GM19468 (cell line): Measurements from ENCODE around the gene SOX12.

Experiments
- ATAC-seq: cut with Tn5 transposase; IDR thresholded peaks from one replicate; pipeline ENCODE4 v1.9.1; 2021; ENCODE audit warnings: mild to moderate bottlenecking, moderate library complexity, moderate number of reproducible peaks; ENCODE audit not compliant: unreplicated experiment; ENCODE audit errors: extremely low read depth

The SOX12 gene

GRCh38 chr20:325045-325888 is at the start of gene SOX12:
TSS of gene SOX12 (plus strand) at chr20:325552. CDS start at chr20:325925, 373 bp downstream.
- ATAC-seq, result peak; percentile 41

GRCh38 chr20:275791-276190 is 49.6 kb upstream of the SOX12 start:
- no peak for ATAC-seq

- ATAC-seq, result no peak
Observed at GRCh38 chr20:276620-277495, 48.5 kb upstream of the SOX12 start.

GRCh38 chr20:277496-277781 is 47.9 kb upstream of the SOX12 start:
- no peak for ATAC-seq

- no peak for ATAC-seq
Observed at GRCh38 chr20:278181-278580, 47.2 kb upstream of the SOX12 start.

- ATAC-seq, result no peak
Observed at GRCh38 chr20:278607-279571, 46.5 kb upstream of the SOX12 start.

GRCh38 chr20:284172-284571 is 41.2 kb upstream of the SOX12 start:
- no peak for ATAC-seq

- ATAC-seq, result no peak
Observed at GRCh38 chr20:286508-286907, 38.8 kb upstream of the SOX12 start.

GRCh38 chr20:288956-289692 is 36.2 kb upstream of the SOX12 start:
- ATAC-seq, result no peak

GRCh38 chr20:289693-290083 is 35.7 kb upstream of the SOX12 start:
- no peak for ATAC-seq

GRCh38 chr20:290084-290831 is 35.1 kb upstream of the SOX12 start, which contains the start of gene C20orf96:
TSS of gene C20orf96 (minus strand) at chr20:290750. CDS start at chr20:290610, 140 bp downstream.
- peak; percentile 41 for ATAC-seq

GRCh38 chr20:294602-295001 is 30.8 kb upstream of the SOX12 start:
- ATAC-seq, result no peak

GRCh38 chr20:295804-296203 is 29.5 kb upstream of the SOX12 start:
- no peak for ATAC-seq

GRCh38 chr20:297098-297924 is 28.0 kb upstream of the SOX12 start, which contains the start of gene ZCCHC3:
TSS of gene ZCCHC3 (plus strand) at chr20:297570. CDS start at chr20:297587, 17 bp downstream.
- peak; percentile 64 for ATAC-seq

- ATAC-seq, result peak; percentile 12
Observed at GRCh38 chr20:297925-298775, 27.2 kb upstream of the SOX12 start.

- no peak for ATAC-seq
Observed at GRCh38 chr20:298776-299391, 26.5 kb upstream of the SOX12 start.
